GM13977 (cell line): Measurements from ENCODE around the gene WNK2.
"Not testable (repeated sequence)": the region's sequence is repeated elsewhere in the genome, so short reads cannot be mapped to it uniquely, and the experiment has no call there.

Source experiments
- DNase-seq: peaks from one replicate; pipeline ENCODE4 v3.0.0; 2012; ENCODE audit warnings: low spot score
- in situ Hi-C: fragments of 300-500 bp; cut with MboI; formaldehyde crosslinking; loops from one replicate; pipeline ENCODE4 v1.12.0; 2022; ENCODE audit warnings: low sequenced_read_pairs, low pct_unique_long_range_greater_than_20kb, mixed read lengths, inconsistent platforms; ENCODE audit not compliant: unreplicated experiment
- TF ChIP-seq, protein P1 (sequence below): IDR thresholded peaks from 2 replicates; pipeline ENCODE4 v1.5.1; 2012; ENCODE audit warnings: mild to moderate bottlenecking, control low read depth; ENCODE audit not compliant: insufficient read depth; ENCODE audit errors: extremely low read depth, missing control alignments

The WNK2 gene

GRCh38 chr9:93336720-93337119 is 152.8 kb downstream of the WNK2 start:
- DNase-seq, result no peak
- in situ Hi-C loops, result no loop called here

GRCh38 chr9:93338196-93338595 is 154.3 kb downstream of the WNK2 start:
- in situ Hi-C loops, DNase-seq: not testable (repeated sequence)

More at GRCh38 chr9:93336720-93337119, 152.8 kb downstream of the WNK2 start:
- TF ChIP-seq, protein P1, sequence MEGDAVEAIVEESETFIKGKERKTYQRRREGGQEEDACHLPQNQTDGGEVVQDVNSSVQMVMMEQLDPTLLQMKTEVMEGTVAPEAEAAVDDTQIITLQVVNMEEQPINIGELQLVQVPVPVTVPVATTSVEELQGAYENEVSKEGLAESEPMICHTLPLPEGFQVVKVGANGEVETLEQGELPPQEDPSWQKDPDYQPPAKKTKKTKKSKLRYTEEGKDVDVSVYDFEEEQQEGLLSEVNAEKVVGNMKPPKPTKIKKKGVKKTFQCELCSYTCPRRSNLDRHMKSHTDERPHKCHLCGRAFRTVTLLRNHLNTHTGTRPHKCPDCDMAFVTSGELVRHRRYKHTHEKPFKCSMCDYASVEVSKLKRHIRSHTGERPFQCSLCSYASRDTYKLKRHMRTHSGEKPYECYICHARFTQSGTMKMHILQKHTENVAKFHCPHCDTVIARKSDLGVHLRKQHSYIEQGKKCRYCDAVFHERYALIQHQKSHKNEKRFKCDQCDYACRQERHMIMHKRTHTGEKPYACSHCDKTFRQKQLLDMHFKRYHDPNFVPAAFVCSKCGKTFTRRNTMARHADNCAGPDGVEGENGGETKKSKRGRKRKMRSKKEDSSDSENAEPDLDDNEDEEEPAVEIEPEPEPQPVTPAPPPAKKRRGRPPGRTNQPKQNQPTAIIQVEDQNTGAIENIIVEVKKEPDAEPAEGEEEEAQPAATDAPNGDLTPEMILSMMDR, result no peak

- no peak for DNase-seq
- TF ChIP-seq, protein P1, result no peak
- in situ Hi-C loops, result no loop called here
Observed at GRCh38 chr9:93340091-93340490, 156.2 kb downstream of the WNK2 start.

DNA sequence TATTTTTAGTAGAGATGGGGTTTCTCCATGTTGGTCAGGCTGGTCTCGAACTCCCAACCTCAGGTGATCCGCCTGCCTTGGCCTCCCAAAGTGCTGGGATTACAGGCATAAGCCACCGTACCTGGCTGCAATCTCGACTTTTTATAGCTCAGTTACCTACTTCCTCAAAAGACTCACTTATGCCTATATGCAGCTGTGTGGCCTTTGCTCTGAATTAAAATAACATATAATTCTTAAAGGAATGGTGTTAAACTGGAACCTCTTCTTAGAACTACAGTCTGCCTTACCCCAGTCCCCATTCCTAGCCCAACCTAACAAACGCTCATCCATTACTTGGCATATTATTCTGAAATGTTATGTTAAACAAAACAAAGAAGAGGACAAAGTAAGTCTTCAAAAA is 157.9 kb downstream of the WNK2 start:
- in situ Hi-C loops, DNase-seq: not testable (repeated sequence)

- DNase-seq, in situ Hi-C loops: not testable (repeated sequence)
Observed at GRCh38 chr9:93342428-93342827, 158.5 kb downstream of the WNK2 start.

DNA sequence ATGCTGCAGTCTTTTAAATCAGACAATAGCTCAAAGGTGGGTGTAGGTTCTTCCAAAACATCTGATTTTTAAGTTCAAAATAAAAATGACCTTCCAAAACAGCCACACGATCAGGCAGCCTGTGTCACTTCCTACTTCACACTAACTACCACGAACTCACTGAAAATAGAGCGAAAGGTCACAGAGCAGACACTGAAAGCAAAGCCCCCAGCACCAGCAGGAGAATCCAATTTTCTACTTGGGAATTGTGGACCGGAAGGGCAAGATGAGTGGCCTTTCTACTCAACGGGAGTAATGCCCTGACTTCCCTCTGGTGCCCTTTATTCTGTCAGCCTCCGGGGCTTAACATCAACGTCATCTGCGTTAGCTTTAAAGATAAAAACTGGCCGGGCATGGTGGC is 159.7 kb downstream of the WNK2 start:
- in situ Hi-C loops, result no loop called here
- no peak for DNase-seq
- TF ChIP-seq, protein P1, result no peak

DNA sequence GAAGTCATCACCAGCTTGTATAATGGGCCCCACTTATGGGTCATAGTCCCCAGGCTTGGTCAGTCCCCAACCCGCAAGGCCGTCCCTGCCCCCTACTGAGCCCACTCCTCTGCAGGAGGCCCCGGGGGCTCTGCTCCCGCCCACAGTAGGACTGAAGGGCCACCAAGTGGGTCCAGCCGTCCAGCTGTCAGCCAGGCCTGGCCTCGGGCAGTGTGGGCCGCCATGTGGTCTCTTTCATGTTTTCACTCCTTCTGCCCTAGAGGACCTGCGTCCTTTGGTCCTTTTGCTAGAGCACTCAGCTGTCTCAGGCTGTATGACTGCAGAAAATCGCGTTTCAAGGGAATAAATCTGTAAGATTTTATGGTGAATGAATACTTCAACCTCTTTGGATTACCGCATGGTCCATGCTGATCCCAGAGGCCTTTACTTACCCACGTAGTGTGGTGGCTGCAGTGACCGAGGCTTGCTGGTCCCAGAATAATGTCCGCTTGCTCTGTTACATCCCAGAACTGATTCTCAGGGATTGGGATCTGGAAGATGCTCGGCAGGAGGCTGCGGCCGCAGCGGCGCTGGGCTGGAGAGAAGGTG is 161.8 kb downstream of the WNK2 start:
- TF ChIP-seq, protein P1, result no peak
- in situ Hi-C loops, result no loop called here
- DNase-seq, result no peak

- TF ChIP-seq, protein P1, result no peak
- in situ Hi-C loops, result no loop called here
- DNase-seq, result no peak
Observed at GRCh38 chr9:93346231-93347112, 162.5 kb downstream of the WNK2 start.

GRCh38 chr9:93347371-93347975 is 163.5 kb downstream of the WNK2 start:
- in situ Hi-C loops, DNase-seq: not testable (repeated sequence)

DNA sequence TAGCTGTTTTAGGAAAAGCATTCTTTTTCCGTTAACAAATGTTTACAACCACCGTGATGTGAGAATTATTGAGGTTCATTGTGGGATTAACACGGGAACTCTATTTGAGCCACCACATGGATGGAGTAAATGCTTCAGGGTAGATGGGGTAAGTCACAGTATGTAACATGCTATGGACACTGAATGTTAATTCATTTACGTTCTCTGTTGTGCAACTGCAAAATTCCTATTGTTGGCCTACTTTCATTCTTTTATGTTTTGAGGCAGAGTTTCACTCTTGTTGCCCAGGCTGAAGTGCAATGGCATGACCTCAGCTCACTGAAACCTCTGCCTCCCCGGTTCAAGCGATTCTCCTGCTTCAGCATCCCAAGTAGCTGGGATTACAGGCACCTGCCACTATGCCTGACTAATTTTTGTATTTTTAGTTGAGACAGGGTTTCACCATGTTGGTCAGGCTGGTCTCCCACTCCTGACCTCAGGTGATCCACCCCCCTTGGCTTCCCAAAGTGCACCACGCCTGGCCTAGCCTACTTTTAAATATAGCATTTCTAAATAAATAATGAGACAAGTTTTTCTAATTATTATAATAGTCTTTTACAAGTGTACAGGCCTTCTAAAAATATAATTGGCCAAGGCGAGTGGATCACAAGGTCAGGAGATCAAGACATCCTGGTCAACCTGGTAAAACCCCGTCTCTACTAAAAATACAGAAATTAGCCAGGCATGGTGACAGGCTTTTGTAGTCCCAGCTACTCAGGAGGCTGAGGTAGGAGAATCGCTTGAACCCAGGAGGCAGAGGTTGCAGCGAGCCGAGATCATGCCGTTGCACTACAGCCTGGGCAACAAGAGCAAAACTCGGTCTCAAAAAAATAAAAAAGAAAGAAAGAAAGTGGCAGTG is 169.7 kb downstream of the WNK2 start:
- in situ Hi-C loops, result not testable (repeated sequence)

More for the DNA sequence above, 169.7 kb downstream of the WNK2 start:
- DNase-seq, result not testable (repeated sequence)
